Thoracic aorta (tissue), 2 donors: ENCODE results near the gene WDR7. TPM values are rescaled to one million over a fixed set of nuclear protein-coding genes. Genes with fewer than 3 reads are reported as not detected.

Experiments used
- ATAC-seq: fragments of 150-250 bp; one replicate; pipeline ENCODE4 v1.8.0; 2017; ENCODE audit warnings: low read depth; ENCODE audit not compliant: insufficient number of reproducible peaks, low FRiP score
- DNase-seq: peaks from one replicate; pipeline ENCODE4 v3.0.0-alpha.2; 2020; ENCODE audit warnings: low spot score
- H3K27ac ChIP-seq, 2 donors: fragments of 200-600 bp; sonication (generic); 1 replicate in 1 of 2; 2 replicates in 1 of 2; pipeline ENCODE4 v1.5.1; 2016; ENCODE audit warnings: mild to moderate bottlenecking in 2 of 2, moderate library complexity in 2 of 2
- H3K27me3 ChIP-seq: fragments of 200-600 bp; sonication (generic); replicated peaks from 2 replicates; pipeline ENCODE4 v1.6.0; 2016; ENCODE audit warnings: mild to moderate bottlenecking; ENCODE audit not compliant: insufficient read depth
- H3K36me3 ChIP-seq: fragments of 200-600 bp; sonication (generic); one replicate; pipeline ENCODE4 v1.5.1; 2016
- H3K4me1 ChIP-seq, 2 donors: fragments of 200-600 bp; sonication (generic); 1 replicate in 1 of 2; 2 replicates in 1 of 2; pipeline versions ENCODE4 v1.5.1 to v1.6.0; 2016; ENCODE audit warnings: low read depth in 2 of 2, mild to moderate bottlenecking in 1 of 2; ENCODE audit not compliant: control insufficient read depth in 1 of 2
- H3K4me3 ChIP-seq: fragments of 200-600 bp; sonication (generic); 2 replicates; pipeline ENCODE4 v1.5.1; 2016; ENCODE audit warnings: mild to moderate bottlenecking
- H3K9me3 ChIP-seq: fragments of 200-600 bp; sonication (generic); 2 replicates; pipeline ENCODE4 v1.5.1; 2016
- total RNA-seq, 2 donors: library from RNA; depleted of rRNA; stranded (reverse); fragments of >200 nt; gene quantifications; one replicate each; pipeline versions ENCODE4 v1.1.0 to v1.2.3, GENCODE V29; 2016
- TF ChIP-seq, protein P1 (sequence below): fragments of 200-600 bp; sonication (generic); IDR thresholded peaks from one replicate; pipeline ENCODE4 v1.5.1; 2019; ENCODE audit warnings: antibody characterized with exemption

Gene WDR7
- total RNA-seq, 2 donors from 2014 or later = 33.2 to 73.1 TPM

DNA sequence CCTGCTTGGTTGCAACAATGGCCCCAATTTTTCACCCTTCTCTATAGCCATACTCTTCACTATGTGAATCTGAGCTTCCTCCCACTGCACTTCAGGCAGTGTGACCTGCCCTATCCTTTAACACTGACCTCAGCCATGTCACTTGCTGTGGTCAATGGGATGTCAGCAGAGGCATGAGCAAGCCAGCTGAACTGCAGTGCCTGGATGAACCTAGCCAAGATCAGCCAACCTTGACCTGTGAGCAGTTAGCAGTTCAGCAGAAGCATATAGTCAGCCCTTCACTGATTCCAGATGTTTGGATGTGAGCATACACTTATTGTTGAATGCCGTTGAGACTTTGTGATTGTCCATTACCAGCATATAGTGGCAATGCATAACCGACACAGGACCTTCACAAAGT, 432.3 kb downstream of the WDR7 start:
- no peaks in the 10 kb centered on the region for H3K36me3 ChIP-seq
- no peaks in the 10 kb centered on the region for H3K27me3 ChIP-seq
- H3K4me1 ChIP-seq = no peaks in the 10 kb centered on the region
- no peaks in the 10 kb centered on the region for H3K9me3 ChIP-seq
- H3K27ac ChIP-seq = no peak overlapping the region
- ATAC-seq = no peak
- no peak for DNase-seq
- TF ChIP-seq, protein P1, sequence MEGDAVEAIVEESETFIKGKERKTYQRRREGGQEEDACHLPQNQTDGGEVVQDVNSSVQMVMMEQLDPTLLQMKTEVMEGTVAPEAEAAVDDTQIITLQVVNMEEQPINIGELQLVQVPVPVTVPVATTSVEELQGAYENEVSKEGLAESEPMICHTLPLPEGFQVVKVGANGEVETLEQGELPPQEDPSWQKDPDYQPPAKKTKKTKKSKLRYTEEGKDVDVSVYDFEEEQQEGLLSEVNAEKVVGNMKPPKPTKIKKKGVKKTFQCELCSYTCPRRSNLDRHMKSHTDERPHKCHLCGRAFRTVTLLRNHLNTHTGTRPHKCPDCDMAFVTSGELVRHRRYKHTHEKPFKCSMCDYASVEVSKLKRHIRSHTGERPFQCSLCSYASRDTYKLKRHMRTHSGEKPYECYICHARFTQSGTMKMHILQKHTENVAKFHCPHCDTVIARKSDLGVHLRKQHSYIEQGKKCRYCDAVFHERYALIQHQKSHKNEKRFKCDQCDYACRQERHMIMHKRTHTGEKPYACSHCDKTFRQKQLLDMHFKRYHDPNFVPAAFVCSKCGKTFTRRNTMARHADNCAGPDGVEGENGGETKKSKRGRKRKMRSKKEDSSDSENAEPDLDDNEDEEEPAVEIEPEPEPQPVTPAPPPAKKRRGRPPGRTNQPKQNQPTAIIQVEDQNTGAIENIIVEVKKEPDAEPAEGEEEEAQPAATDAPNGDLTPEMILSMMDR = no peak
- H3K4me3 ChIP-seq = no peak overlapping the region

DNA sequence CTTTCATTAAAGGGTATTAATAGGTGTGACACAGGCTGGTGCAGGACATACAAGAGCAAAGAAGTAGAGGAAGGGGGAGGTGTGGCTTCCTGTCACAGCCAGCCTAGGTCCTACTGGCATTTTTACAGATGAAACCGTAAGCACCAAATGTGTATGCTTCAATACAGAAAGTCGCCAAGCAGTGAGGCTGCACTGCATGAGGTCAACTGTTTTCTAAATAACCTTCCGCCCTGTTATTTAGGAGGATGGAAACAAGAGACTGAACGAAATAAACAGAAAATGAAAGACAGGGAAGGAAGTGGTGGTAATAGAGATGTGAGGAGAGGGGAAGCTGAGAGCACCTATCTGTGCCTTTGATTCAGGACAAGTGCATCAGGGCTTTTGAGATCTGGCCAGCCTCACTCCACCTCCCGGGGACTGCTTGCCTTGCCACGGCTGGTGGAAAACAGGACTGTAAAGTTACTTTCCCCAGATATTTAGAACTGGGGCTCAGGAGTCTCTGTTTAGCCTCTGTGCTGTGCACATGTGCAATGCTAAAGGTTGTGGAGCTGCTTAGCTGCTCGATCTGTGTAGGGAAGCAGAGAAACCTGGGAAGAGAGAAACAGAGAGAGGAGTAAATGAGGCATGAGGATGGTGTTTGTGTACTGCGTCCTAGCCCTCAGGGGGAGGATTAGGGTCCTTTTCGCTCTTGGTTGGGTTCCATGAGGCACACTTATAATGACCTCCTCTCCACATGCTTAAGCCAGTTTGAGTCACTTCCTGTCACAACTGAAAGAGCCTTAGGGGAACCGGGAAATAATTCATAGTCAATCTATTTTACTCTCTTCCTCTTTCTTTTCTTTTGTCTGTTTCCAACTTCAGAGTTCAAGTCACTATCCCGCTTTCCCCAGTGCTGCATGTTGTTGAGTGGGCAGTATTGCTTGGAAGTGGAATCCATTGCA, 433.4 kb downstream of the WDR7 start:
- ATAC-seq (no peak), DNase-seq (no peak)
- Histone ChIP-seq H3K9me3 (no peaks in the 10 kb centered on the region), H3K4me3 (no peak overlapping the region), H3K36me3 (no peaks in the 10 kb centered on the region), H3K4me1 (no peaks in the 10 kb centered on the region), H3K27me3 (no peaks in the 10 kb centered on the region), H3K27ac (no peak overlapping the region)
- TF ChIP-seq, protein P1 = no peak

DNA sequence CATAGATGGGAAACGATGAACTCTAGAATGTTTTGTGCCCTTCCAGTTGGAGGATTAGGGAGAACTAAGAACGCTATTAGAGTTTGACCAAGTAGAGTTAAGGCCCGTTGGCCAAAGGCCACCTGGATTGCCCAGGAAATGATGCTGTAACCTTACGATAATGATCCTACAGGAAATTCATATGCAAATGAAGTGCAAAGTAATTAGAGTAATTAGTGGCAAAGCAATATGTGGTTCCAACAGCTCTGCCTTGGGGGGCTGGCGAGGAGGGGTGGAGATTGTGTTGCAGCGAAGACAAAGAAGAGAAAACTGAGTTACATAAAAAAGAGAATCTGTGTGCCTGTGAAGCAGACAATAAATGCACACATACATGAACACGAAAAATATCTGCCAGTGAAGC, 434.2 kb downstream of the WDR7 start:
- TF ChIP-seq, protein P1 = no peak
- no peaks in the 10 kb centered on the region for H3K9me3 ChIP-seq

DNA sequence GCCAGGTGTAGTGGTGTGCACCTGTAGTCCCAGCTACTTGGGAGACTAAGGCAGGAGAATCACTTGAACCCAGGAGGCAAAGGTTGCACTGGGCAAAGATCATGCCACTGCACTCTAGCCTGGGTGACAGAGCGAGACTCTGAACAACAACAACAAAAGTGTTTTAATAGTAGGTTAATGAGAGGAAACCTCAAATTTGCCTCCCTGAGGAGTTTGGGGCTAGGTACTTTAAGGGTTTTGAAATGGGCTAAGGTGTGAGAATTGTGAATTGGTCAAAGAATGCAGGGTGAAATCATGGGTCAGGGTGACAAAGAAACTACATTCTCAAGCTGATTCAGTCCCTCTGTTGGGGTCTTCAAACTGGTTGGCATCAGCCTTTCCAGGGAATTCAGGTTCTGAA, 435.0 kb downstream of the WDR7 start:
- no peaks in the 10 kb centered on the region for H3K9me3 ChIP-seq
- TF ChIP-seq, protein P1 = no peak
- no peaks in the 10 kb centered on the region for H3K4me1 ChIP-seq
- ATAC-seq (no peak), DNase-seq (no peak)
- H3K27ac ChIP-seq = no peak overlapping the region
- no peak overlapping the region for H3K4me3 ChIP-seq
- H3K27me3 ChIP-seq = no peaks in the 10 kb centered on the region
- H3K36me3 ChIP-seq = no peaks in the 10 kb centered on the region

More for the DNA sequence above, 434.2 kb downstream of the WDR7 start:
- Histone ChIP-seq H3K4me3 (no peak overlapping the region), H3K4me1 (no peaks in the 10 kb centered on the region), H3K36me3 (no peaks in the 10 kb centered on the region), H3K27ac (no peak overlapping the region), H3K27me3 (no peaks in the 10 kb centered on the region)
- ATAC-seq = no peak
- DNase-seq = no peak

Other genes starting within 250 kb of the WDR7 start
- gene TXNL1, start 12.8 kb upstream of the WDR7 start, total RNA-seq = 10 to 100 TPM; 47.1 to 52.8 TPM